Trophoblast cell (in vitro differentiated cells and primary cell): ENCODE measurements around the gene THOC3.
"Not testable (repeated sequence)": the region's sequence is repeated elsewhere in the genome, so short reads cannot be mapped to it uniquely, and the experiment has no call there.

Experiments used
- DNase-seq, 2 donors: peaks; one replicate each; pipeline ENCODE4 v3.0.0-alpha.2; 2016
- H2AFZ ChIP-seq: 2 replicates; pipeline ENCODE4 v1.6.1; 2013; ENCODE audit warnings: low read length, moderate library complexity, mild to moderate bottlenecking; ENCODE audit not compliant: insufficient read depth, poor library complexity
- H2AK5ac ChIP-seq: 2 replicates; pipeline ENCODE4 v1.6.1; 2013; ENCODE audit warnings: mild to moderate bottlenecking, low read length
- H2BK120ac ChIP-seq: 2 replicates; pipeline ENCODE4 v1.6.1; 2013; ENCODE audit warnings: low read length, mild to moderate bottlenecking, moderate library complexity; ENCODE audit not compliant: insufficient read depth, poor library complexity
- H2BK12ac ChIP-seq: 2 replicates; pipeline ENCODE4 v1.6.1; 2013; ENCODE audit warnings: mild to moderate bottlenecking, low read length, moderate library complexity
- H2BK5ac ChIP-seq: 2 replicates; pipeline ENCODE4 v1.6.1; 2013; ENCODE audit warnings: low read length, low read depth, moderate library complexity, mild to moderate bottlenecking; ENCODE audit not compliant: poor library complexity
- H3K14ac ChIP-seq: 2 replicates; pipeline ENCODE4 v1.6.1; 2013; ENCODE audit warnings: mild to moderate bottlenecking, low read length
- H3K18ac ChIP-seq: 2 replicates; pipeline ENCODE4 v1.6.1; 2013; ENCODE audit warnings: mild to moderate bottlenecking, low read length
- H3K23ac ChIP-seq: 2 replicates; pipeline ENCODE4 v1.6.1; 2013; ENCODE audit warnings: low read length
- H3K27ac ChIP-seq: 2 replicates; pipeline ENCODE4 v1.5.1; 2013; ENCODE audit warnings: low read depth, mild to moderate bottlenecking, inconsistent platforms, low read length, moderate library complexity
- H3K27me3 ChIP-seq: 2 replicates; pipeline ENCODE4 v1.6.1; 2013; ENCODE audit warnings: inconsistent platforms, mild to moderate bottlenecking, low read length, moderate library complexity; ENCODE audit not compliant: insufficient read depth
- H3K36me3 ChIP-seq, 2 experiments: 1 replicate in 1 of 2; 2 replicates in 1 of 2; pipeline ENCODE4 v1.6.1; 2013; ENCODE audit warnings: low read length in 2 of 2, mild to moderate bottlenecking in 2 of 2, moderate library complexity in 1 of 2; ENCODE audit not compliant: insufficient read depth in 2 of 2, control insufficient read depth in 1 of 2
- H3K4ac ChIP-seq: 2 replicates; pipeline ENCODE4 v1.6.1; 2013; ENCODE audit warnings: low read depth, mild to moderate bottlenecking, low read length, moderate library complexity
- H3K4me1 ChIP-seq, 2 experiments: 1 replicate in 1 of 2; 2 replicates in 1 of 2; pipeline ENCODE4 v1.6.1; 2013; ENCODE audit warnings: low read length in 2 of 2, mild to moderate bottlenecking in 2 of 2, moderate library complexity in 1 of 2; ENCODE audit not compliant: insufficient read depth in 2 of 2, control insufficient read depth in 1 of 2
- H3K4me2 ChIP-seq: 2 replicates; pipeline ENCODE4 v1.6.1; 2013; ENCODE audit warnings: inconsistent platforms, mild to moderate bottlenecking, low read length, moderate library complexity
- H3K4me3 ChIP-seq: 2 replicates; pipeline ENCODE4 v1.5.1; 2013; ENCODE audit warnings: mild to moderate bottlenecking, low read depth, low read length, inconsistent platforms
- H3K79me1 ChIP-seq: one replicate; pipeline ENCODE4 v1.6.1; 2013; ENCODE audit warnings: low read length
- H3K79me2 ChIP-seq: 2 replicates; pipeline ENCODE4 v1.6.1; 2013; ENCODE audit warnings: low read length, mild to moderate bottlenecking; ENCODE audit not compliant: control insufficient read depth, insufficient read depth, poor library complexity
- H3K9ac ChIP-seq: 2 replicates; pipeline ENCODE4 v1.6.1; 2013; ENCODE audit warnings: mild to moderate bottlenecking, low read length
- H3K9me3 ChIP-seq: 2 replicates; pipeline ENCODE4 v1.6.1; 2013; ENCODE audit warnings: low read depth, mild to moderate bottlenecking, control low read depth, inconsistent platforms, low read length; ENCODE audit not compliant: insufficient read depth
- H4K12ac ChIP-seq: 2 replicates; pipeline ENCODE4 v1.6.1; 2013; ENCODE audit warnings: low read depth, mild to moderate bottlenecking, low read length, moderate library complexity
- H4K8ac ChIP-seq: 2 replicates; pipeline ENCODE4 v1.6.1; 2013; ENCODE audit warnings: low read depth, mild to moderate bottlenecking, low read length, moderate library complexity
- H4K91ac ChIP-seq: one replicate; pipeline ENCODE4 v1.6.1; 2013; ENCODE audit warnings: low read depth, mild to moderate bottlenecking, low read length, moderate library complexity
- WGBS: extraction: QIAGEN DNeasy Blood & Tissue Kit; methylation state at CpG from one replicate; pipeline ENCODE4 v1.1.7; 2013; ENCODE audit warnings: missing lambda C conversion rate; ENCODE audit not compliant: insufficient read length, insufficient coverage; ENCODE audit errors: extremely low coverage; 5-methylcytosine and 5-hydroxymethylcytosine counted together

Gene THOC3

DNA sequence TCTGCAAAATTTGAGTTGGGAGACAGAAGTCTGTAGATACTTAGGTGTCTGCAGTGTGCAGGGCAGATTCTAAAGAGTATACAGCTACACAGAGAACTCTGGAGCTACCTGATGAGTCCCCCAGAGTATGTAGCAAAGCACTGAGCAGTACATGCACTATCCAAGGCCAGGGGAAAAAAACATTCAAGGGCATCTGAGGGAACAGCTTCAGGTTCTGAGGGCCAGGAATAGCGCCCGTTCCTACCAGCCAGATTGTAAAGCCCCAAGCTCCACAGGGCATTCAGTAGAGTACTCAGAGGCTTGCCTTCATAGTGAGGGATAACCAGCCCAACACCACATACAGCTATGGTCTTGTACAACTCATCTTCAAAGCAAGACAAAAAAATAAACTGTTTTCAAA is 27.5 kb downstream of the THOC3 start:
- H2AK5ac ChIP-seq, H3K9ac ChIP-seq, H3K14ac ChIP-seq, H3K36me3 ChIP-seq, H3K4me3 ChIP-seq, H3K27me3 ChIP-seq, H3K18ac ChIP-seq, H4K91ac ChIP-seq, H3K9me3 ChIP-seq, DNase-seq, H3K4me2 ChIP-seq, H3K4ac ChIP-seq, H2BK12ac ChIP-seq, H2BK5ac ChIP-seq, H2BK120ac ChIP-seq, H3K23ac ChIP-seq, H3K79me2 ChIP-seq, H4K12ac ChIP-seq, H4K8ac ChIP-seq, H3K4me1 ChIP-seq, H3K79me1 ChIP-seq, H2AFZ ChIP-seq, H3K27ac ChIP-seq: not testable (repeated sequence)
- no CpG with 5 or more reads among the region's 2 CpGs for WGBS

DNA sequence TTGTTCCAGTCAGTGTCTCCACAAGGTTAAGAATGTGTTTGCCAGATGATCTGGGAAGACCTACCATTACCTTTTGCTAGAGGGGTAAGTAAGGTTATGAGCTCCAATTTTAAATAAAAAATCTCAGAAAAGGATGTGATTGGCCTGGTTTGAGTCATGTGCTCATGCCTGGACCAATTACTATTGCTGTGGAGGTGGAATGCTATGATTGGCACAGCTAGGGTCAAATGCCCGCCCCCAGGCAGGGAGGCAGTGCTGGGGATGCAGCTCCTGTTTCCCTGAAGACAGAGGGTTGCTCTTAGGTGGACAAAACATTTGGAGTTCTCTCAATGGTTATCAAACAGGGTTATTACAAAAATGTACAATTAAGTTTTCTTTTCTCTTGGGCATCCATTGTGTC is 29.6 kb downstream of the THOC3 start:
- H4K8ac ChIP-seq = not testable (repeated sequence)

GRCh38 chr5:175928752-175929151 is 39.4 kb downstream of the THOC3 start:
- not testable (repeated sequence) for H3K18ac ChIP-seq, H2BK12ac ChIP-seq, H4K12ac ChIP-seq, H3K4me1 ChIP-seq, H2BK5ac ChIP-seq, H3K27ac ChIP-seq, H3K14ac ChIP-seq, H3K4me2 ChIP-seq, H3K79me2 ChIP-seq, H3K9me3 ChIP-seq, H2AFZ ChIP-seq, H2BK120ac ChIP-seq, H3K27me3 ChIP-seq, H3K4ac ChIP-seq, H4K8ac ChIP-seq, H3K23ac ChIP-seq, H4K91ac ChIP-seq, H3K36me3 ChIP-seq, H2AK5ac ChIP-seq, DNase-seq, H3K79me1 ChIP-seq, H3K9ac ChIP-seq, H3K4me3 ChIP-seq
- WGBS = no CpG with 5 or more reads among the region's 1 CpG

More for the DNA sequence above, 29.6 kb downstream of the THOC3 start:
- H2AK5ac ChIP-seq, H3K36me3 ChIP-seq, H3K4me1 ChIP-seq, H3K27me3 ChIP-seq, H2BK12ac ChIP-seq, H2BK5ac ChIP-seq, H3K79me2 ChIP-seq, H3K4ac ChIP-seq, H2AFZ ChIP-seq, H3K79me1 ChIP-seq, H4K12ac ChIP-seq, H3K9ac ChIP-seq, H3K18ac ChIP-seq, DNase-seq, H3K14ac ChIP-seq, H3K4me2 ChIP-seq, H3K23ac ChIP-seq, H3K27ac ChIP-seq, H3K4me3 ChIP-seq, H2BK120ac ChIP-seq, H3K9me3 ChIP-seq, H4K91ac ChIP-seq: not testable (repeated sequence)
- WGBS = no CpG with 5 or more reads among the region's 1 CpG

- not testable (repeated sequence) for H3K23ac ChIP-seq, H2BK5ac ChIP-seq, H4K8ac ChIP-seq, H2AFZ ChIP-seq, H2BK12ac ChIP-seq, H3K79me2 ChIP-seq, H3K18ac ChIP-seq, H4K91ac ChIP-seq, DNase-seq, H3K4ac ChIP-seq, H3K27ac ChIP-seq, H3K4me3 ChIP-seq, H2AK5ac ChIP-seq, H3K79me1 ChIP-seq, H4K12ac ChIP-seq, H2BK120ac ChIP-seq, H3K4me2 ChIP-seq, H3K14ac ChIP-seq, H3K9ac ChIP-seq, H3K4me1 ChIP-seq, H3K9me3 ChIP-seq, H3K36me3 ChIP-seq, H3K27me3 ChIP-seq
- no CpG with 5 or more reads among the region's 4 CpGs for WGBS
Measured at GRCh38 chr5:175925106-175925505, 43.0 kb downstream of the THOC3 start.
